ENCODE measurements around the gene GIT2.

DNA sequence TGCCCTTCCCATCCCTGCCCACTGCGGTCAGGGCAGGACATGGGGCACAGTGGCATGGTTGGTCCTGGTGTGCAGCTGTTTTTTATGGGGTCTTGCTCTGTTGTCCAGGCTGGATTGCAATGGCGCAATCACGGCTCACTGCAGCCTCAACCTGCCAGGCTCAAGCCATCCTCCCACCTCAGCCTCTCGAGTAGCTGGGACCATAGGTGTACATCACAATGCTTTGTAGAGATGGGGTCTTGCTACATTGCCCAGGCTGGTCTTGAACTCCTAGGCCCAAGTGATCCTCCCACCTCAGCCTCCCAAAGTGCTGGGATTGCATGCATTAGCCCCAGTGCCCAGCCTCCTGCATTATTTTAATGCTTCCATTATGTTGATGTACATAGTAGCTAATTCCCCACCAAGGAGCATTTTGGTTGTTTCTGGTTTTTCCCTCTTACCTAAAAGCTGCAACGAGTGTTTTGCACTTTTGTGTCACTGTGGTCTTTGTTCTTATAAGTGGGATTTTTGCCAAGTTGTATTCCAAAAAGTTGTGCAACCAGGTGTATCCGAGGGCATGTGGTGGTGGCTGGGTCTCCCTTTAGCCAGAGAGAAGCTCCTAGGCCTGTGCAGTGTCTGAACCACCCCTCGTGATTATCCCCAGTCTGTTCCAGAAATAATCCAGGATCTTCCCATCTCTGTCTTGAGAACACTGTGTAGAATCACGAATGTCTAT is 85.8 kb downstream of the GIT2 start:
- TF ChIP-seq, protein P1, sequence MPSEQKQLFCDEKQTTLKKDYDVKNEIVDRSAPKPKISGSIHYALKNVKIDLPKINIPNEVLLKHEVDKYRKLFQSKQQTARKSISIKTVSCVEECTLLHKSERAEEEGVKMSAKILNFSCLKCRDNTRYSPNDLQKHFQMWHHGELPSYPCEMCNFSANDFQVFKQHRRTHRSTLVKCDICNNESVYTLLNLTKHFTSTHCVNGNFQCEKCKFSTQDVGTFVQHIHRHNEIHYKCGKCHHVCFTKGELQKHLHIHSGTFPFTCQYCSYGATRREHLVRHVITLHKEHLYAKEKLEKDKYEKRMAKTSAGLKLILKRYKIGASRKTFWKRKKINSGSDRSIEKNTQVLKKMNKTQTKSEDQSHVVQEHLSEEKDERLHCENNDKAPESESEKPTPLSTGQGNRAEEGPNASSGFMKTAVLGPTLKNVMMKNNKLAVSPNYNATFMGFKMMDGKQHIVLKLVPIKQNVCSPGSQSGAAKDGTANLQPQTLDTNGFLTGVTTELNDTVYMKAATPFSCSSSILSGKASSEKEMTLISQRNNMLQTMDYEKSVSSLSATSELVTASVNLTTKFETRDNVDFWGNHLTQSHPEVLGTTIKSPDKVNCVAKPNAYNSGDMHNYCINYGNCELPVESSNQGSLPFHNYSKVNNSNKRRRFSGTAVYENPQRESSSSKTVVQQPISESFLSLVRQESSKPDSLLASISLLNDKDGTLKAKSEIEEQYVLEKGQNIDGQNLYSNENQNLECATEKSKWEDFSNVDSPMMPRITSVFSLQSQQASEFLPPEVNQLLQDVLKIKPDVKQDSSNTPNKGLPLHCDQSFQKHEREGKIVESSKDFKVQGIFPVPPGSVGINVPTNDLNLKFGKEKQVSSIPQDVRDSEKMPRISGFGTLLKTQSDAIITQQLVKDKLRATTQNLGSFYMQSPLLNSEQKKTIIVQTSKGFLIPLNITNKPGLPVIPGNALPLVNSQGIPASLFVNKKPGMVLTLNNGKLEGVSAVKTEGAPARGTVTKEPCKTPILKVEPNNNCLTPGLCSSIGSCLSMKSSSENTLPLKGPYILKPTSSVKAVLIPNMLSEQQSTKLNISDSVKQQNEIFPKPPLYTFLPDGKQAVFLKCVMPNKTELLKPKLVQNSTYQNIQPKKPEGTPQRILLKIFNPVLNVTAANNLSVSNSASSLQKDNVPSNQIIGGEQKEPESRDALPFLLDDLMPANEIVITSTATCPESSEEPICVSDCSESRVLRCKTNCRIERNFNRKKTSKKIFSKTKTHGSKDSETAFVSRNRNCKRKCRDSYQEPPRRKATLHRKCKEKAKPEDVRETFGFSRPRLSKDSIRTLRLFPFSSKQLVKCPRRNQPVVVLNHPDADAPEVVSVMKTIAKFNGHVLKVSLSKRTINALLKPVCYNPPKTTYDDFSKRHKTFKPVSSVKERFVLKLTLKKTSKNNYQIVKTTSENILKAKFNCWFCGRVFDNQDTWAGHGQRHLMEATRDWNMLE (tag by site-specific recombination; conservative IDR thresholded peaks at IDR 0.05; ENCODE audit: low read depth), result no peak
- TF ChIP-seq, protein P2, sequence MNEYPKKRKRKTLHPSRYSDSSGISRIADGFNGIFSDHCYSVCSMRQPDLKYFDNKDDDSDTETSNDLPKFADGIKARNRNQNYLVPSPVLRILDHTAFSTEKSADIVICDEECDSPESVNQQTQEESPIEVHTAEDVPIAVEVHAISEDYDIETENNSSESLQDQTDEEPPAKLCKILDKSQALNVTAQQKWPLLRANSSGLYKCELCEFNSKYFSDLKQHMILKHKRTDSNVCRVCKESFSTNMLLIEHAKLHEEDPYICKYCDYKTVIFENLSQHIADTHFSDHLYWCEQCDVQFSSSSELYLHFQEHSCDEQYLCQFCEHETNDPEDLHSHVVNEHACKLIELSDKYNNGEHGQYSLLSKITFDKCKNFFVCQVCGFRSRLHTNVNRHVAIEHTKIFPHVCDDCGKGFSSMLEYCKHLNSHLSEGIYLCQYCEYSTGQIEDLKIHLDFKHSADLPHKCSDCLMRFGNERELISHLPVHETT (tag by site-specific recombination; IDR thresholded peaks at IDR 0.05), result no peak
- TF ChIP-seq SP2 (tag by site-specific recombination; IDR thresholded peaks at IDR 0.05) (no peak), ZNF423 (tag by site-specific recombination; IDR thresholded peaks at IDR 0.05) (no peak), ZNF768 (tag by site-specific recombination; IDR thresholded peaks at IDR 0.05) (no peak), ZNF510 (tag by site-specific recombination; IDR thresholded peaks at IDR 0.05; ENCODE audit: insufficient replicate concordance) (no peak), ZNF624 (tag by site-specific recombination; IDR thresholded peaks at IDR 0.05) (no peak), IKZF3 (tag by site-specific recombination; IDR thresholded peaks at IDR 0.05) (no peak), HOXA7 (CRISPR knock-in tag; IDR thresholded peaks at IDR 0.05; ENCODE audit: borderline replicate concordance) (no peak)
- TF ChIP-seq, protein P3, sequence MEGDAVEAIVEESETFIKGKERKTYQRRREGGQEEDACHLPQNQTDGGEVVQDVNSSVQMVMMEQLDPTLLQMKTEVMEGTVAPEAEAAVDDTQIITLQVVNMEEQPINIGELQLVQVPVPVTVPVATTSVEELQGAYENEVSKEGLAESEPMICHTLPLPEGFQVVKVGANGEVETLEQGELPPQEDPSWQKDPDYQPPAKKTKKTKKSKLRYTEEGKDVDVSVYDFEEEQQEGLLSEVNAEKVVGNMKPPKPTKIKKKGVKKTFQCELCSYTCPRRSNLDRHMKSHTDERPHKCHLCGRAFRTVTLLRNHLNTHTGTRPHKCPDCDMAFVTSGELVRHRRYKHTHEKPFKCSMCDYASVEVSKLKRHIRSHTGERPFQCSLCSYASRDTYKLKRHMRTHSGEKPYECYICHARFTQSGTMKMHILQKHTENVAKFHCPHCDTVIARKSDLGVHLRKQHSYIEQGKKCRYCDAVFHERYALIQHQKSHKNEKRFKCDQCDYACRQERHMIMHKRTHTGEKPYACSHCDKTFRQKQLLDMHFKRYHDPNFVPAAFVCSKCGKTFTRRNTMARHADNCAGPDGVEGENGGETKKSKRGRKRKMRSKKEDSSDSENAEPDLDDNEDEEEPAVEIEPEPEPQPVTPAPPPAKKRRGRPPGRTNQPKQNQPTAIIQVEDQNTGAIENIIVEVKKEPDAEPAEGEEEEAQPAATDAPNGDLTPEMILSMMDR (tag by site-specific recombination; IDR thresholded peaks at IDR 0.05), result no peak
